ENCODE data around the gene CD59.

DNA sequence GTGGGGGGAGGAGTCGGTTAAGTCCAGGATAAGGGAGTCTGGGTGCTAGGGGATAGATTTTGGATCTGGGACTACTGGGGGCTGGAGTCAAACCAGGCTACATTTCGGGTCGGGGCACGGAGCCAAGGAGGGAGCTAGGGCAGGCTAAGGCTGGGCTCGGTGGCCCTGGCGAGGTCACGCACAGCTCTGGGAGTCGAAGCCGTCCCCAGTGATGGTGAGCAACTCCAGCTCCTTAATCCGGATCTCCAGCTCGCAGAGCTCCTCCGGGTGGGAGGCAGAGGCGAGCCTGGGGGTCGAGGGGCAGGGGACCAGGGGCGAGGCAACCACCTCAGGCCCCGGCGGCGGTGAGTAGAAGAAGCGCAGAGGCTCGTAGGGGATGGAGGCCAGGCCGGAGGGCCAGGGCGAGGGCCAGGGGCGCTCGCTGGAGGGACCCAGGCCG, 36.1 kb downstream of the CD59 start:
- TF ChIP-seq MYC (IDR thresholded peaks at IDR 0.05; ENCODE audit: insufficient read depth, insufficient read length, insufficient replicate concordance, low read length, severe bottlenecking) (no peak), SIN3A (IDR thresholded peaks at IDR 0.05; ENCODE audit: low read depth, low read length) (no peak), POLR2A (IDR thresholded peaks at IDR 0.05; ENCODE audit: low read depth, low read length) (no peak), RAD21 (IDR thresholded peaks at IDR 0.05; ENCODE audit: insufficient read depth, low read depth, low read length) (no peak), RBBP5 (conservative IDR thresholded peaks at IDR 0.05) (no peak), GABPA (IDR thresholded peaks at IDR 0.05; ENCODE audit: low read depth) (no peak), TAF1 (IDR thresholded peaks at IDR 0.05; ENCODE audit: borderline replicate concordance, low read depth, low read length) (no peak), BMI1 (IDR thresholded peaks at IDR 0.05; ENCODE audit: borderline replicate concordance) (no peak)
- TF ChIP-seq, protein P1, sequence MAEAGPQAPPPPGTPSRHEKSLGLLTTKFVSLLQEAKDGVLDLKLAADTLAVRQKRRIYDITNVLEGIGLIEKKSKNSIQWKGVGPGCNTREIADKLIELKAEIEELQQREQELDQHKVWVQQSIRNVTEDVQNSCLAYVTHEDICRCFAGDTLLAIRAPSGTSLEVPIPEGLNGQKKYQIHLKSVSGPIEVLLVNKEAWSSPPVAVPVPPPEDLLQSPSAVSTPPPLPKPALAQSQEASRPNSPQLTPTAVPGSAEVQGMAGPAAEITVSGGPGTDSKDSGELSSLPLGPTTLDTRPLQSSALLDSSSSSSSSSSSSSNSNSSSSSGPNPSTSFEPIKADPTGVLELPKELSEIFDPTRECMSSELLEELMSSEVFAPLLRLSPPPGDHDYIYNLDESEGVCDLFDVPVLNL (IDR thresholded peaks at IDR 0.05; ENCODE audit: low read depth, low read length) = no peak
- TF ChIP-seq, protein P2, sequence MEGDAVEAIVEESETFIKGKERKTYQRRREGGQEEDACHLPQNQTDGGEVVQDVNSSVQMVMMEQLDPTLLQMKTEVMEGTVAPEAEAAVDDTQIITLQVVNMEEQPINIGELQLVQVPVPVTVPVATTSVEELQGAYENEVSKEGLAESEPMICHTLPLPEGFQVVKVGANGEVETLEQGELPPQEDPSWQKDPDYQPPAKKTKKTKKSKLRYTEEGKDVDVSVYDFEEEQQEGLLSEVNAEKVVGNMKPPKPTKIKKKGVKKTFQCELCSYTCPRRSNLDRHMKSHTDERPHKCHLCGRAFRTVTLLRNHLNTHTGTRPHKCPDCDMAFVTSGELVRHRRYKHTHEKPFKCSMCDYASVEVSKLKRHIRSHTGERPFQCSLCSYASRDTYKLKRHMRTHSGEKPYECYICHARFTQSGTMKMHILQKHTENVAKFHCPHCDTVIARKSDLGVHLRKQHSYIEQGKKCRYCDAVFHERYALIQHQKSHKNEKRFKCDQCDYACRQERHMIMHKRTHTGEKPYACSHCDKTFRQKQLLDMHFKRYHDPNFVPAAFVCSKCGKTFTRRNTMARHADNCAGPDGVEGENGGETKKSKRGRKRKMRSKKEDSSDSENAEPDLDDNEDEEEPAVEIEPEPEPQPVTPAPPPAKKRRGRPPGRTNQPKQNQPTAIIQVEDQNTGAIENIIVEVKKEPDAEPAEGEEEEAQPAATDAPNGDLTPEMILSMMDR (IDR thresholded peaks at IDR 0.05 in 2 of 3, conservative IDR thresholded peaks at IDR 0.05 in 1 of 3; ENCODE audit: control insufficient read depth in 2 of 3, extremely low read depth in 1 of 3, insufficient read depth in 1 of 3, low read depth in 3 of 3, low read length in 3 of 3) = no peak
